ENCODE measurements around the gene DIDO1. TPM values are rescaled to one million over a fixed set of nuclear protein-coding genes. Genes with fewer than 3 reads are reported as not detected.
A peak's percentile ranks its signal among the peaks of the same experiment; 100 is the strongest.

Gene DIDO1
- total and polyA plus RNA-seq, 9 of the 15 experiments (the other 6 are each of a cell fraction or from before 2014, with no cell fraction given) = 4.4 to 46.8 (median 31.2) TPM

DNA sequence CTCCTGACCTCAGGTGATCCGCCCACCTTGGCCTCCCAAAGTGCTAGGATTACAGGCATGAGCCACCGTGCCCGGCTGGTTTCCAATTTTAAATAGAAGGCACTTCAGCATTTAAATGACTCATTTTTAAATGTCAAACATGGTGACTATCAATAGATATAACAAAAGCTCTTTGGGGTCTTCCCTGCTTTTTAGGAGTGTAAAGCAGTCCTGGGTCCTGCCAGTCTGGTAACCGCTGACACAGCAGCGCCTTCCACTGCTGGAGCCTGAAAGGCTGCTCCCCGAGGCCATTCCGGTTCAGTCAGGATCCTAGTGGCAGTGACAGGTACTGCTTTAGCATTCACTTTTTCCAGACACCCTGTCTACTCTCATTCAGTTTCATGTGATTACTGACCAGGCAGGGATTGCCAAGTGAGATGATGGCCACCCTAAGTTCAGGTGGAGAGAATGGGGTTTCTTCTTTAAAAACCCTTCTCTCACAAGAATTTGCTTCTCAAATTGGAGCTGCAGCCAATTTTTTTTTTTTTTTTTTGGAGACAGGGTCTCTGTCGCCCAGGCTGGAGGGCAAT, 5.1 kb downstream of the DIDO1 start (continued):
- TF ChIP-seq MGA (IDR thresholded peaks at IDR 0.05) (no peak), PKNOX1 (IDR thresholded peaks at IDR 0.05) (peak; percentile 62), ZNF316 (IDR thresholded peaks at IDR 0.05) (peak; percentile 93), UBTF (IDR thresholded peaks at IDR 0.05; ENCODE audit: borderline replicate concordance in 1 of 2, low read depth in 2 of 2, low read length in 2 of 2) (0 out of 4 replicates have a peak, but pooled peaks of 1 of the 2 experiments have one; percentile 31), CC2D1A (IDR thresholded peaks at IDR 0.05) (no peak), MEIS2 (IDR thresholded peaks at IDR 0.05; ENCODE audit: partially characterized antibody) (peak; percentile 38), SMAD4 (CRISPR knock-in tag; conservative IDR thresholded peaks at IDR 0.05) (0 out of 2 replicates have a peak, but pooled peaks have one; percentile 26)

Measured in K562 (cell line).